Keratinocyte (primary cell): ENCODE measurements around the gene ZP4. TPM values are rescaled to one million over a fixed set of nuclear protein-coding genes. Genes with fewer than 3 reads are reported as not detected.

Source experiments
- DNase-seq: peaks from one replicate; pipeline ENCODE4 v3.0.0-alpha.2; 2011; ENCODE audit warnings: low read depth, missing footprints, low spot score
- FAIRE-seq: peaks from 2 replicates; lab custom pipeline; 2011; peaks lifted over from hg19 to GRCh38; lab: Jason Lieb, UNC
- H2AFZ ChIP-seq: 2 replicates; pipeline ENCODE4 v1.6.0; 2012; ENCODE audit warnings: low read length, control low read depth, inconsistent platforms; ENCODE audit not compliant: control insufficient read depth
- H3K27ac ChIP-seq: 2 replicates; pipeline ENCODE4 v1.5.1; 2011; ENCODE audit warnings: low read length; ENCODE audit not compliant: control insufficient read depth, insufficient read depth
- H3K27me3 ChIP-seq: 3 replicates; pipeline ENCODE4 v1.6.0; 2011; ENCODE audit warnings: low read length; ENCODE audit not compliant: control insufficient read depth, insufficient read depth; ENCODE audit errors: extremely low read depth
- H3K36me3 ChIP-seq, 2 experiments: 2 replicates in 1 of 2; 3 replicates in 1 of 2; pipeline ENCODE4 v1.5.1; 2011; ENCODE audit warnings: low read length in 2 of 2, mild to moderate bottlenecking in 1 of 2; ENCODE audit not compliant: control insufficient read depth in 2 of 2, insufficient read depth in 2 of 2; ENCODE audit errors: extremely low read depth in 1 of 2
- H3K4me1 ChIP-seq: 3 replicates; pipeline ENCODE4 v1.5.1; 2011; ENCODE audit warnings: low read length; ENCODE audit not compliant: control insufficient read depth, insufficient read depth; ENCODE audit errors: extremely low read depth
- H3K4me2 ChIP-seq: 3 replicates; pipeline ENCODE4 v1.6.0; 2011; ENCODE audit warnings: low read depth, low read length; ENCODE audit not compliant: control insufficient read depth, insufficient read depth; ENCODE audit errors: extremely low read depth
- H3K4me3 ChIP-seq, 3 experiments: fragments of 200-600 bp in 1 of 3; sonication (generic) in 1 of 3; 2 replicates in 2 of 3; 3 replicates in 1 of 3; pipeline ENCODE4 v1.5.1; 2011 to 2016; ENCODE audit warnings: low read length in 3 of 3, mild to moderate bottlenecking in 3 of 3, control low read depth in 2 of 3, inconsistent platforms in 1 of 3, low read depth in 1 of 3, mixed read lengths in 1 of 3, mixed run types in 1 of 3, moderate library complexity in 1 of 3; ENCODE audit not compliant: control insufficient read depth in 2 of 3, insufficient read depth in 2 of 3; ENCODE audit errors: extremely low read depth in 1 of 3
- H3K79me2 ChIP-seq: 2 replicates; pipeline ENCODE4 v1.6.0; 2012; ENCODE audit warnings: low read length; ENCODE audit not compliant: control insufficient read depth, insufficient read depth
- H3K9ac ChIP-seq: 3 replicates; pipeline ENCODE4 v1.6.0; 2011; ENCODE audit warnings: low read length; ENCODE audit not compliant: control insufficient read depth, insufficient read depth; ENCODE audit errors: extremely low read depth
- H3K9me1 ChIP-seq: 3 replicates; pipeline ENCODE4 v1.6.0; 2011; ENCODE audit warnings: low read length; ENCODE audit not compliant: control insufficient read depth, insufficient read depth; ENCODE audit errors: extremely low read depth
- H3K9me3 ChIP-seq: 2 replicates; pipeline ENCODE4 v1.5.1; 2012; ENCODE audit warnings: low read depth, low read length; ENCODE audit not compliant: control insufficient read depth
- H4K20me1 ChIP-seq: 3 replicates; pipeline ENCODE4 v1.6.0; 2011; ENCODE audit warnings: low read length; ENCODE audit not compliant: control insufficient read depth, insufficient read depth; ENCODE audit errors: extremely low read depth
- CTCF ChIP-seq, 3 experiments: IDR thresholded peaks in 1 of 3; conservative IDR thresholded peaks in 1 of 3; optimal IDR thresholded peaks in 1 of 3; 2 replicates in 2 of 3; 3 replicates in 1 of 3; pipeline versions ENCODE3 to v1.5.1; 2011; ENCODE audit warnings: low read length in 3 of 3, mild to moderate bottlenecking in 3 of 3, moderate library complexity in 2 of 3, control low read depth in 1 of 3, inconsistent platforms in 1 of 3; ENCODE audit not compliant: insufficient read depth in 2 of 3; ENCODE audit errors: extremely low read depth in 1 of 3
- EZH2 ChIP-seq: IDR thresholded peaks from one replicate; pipeline ENCODE4 v1.6.1; 2012; ENCODE audit warnings: inconsistent platforms, mild to moderate bottlenecking, low read length, moderate library complexity
- dilution Hi-C: fragments of 300-500 bp; cut with MboI; formaldehyde crosslinking; loops from one replicate; pipeline ENCODE4 v1.7.0; 2020; ENCODE audit warnings: low sequenced_read_pairs; ENCODE audit not compliant: extremely low pct_ligation_motif_present
- polyA plus RNA-seq, 5 experiments: library from polyadenylated mRNA; depleted of rRNA in 3 of 5; stranded (reverse) in 3 of 5; stranded (forward) in 1 of 5; unstranded in 1 of 5; fragments of >200 nt; gene quantifications; 1 replicate in 1 of 5; 2 replicates in 3 of 5; 3 replicates in 1 of 5; pipeline versions ENCODE4 v1.2.1 to v1.2.3, GENCODE V29; 2011 to 2012; ENCODE audit warnings: missing spikeins in 2 of 5, low read depth in 1 of 5, low replicate concordance in 1 of 5

Gene ZP4
- polyA plus RNA-seq, 1 donor (not counting 4 experiments of a cell fraction or from before 2014, with no cell fraction given), result 0.31 TPM

- H3K9ac ChIP-seq, result no peak overlapping the region
- H3K36me3 ChIP-seq, result no peaks in the 10 kb centered on the region
- dilution Hi-C loops, result no loop called here
- peaks cover 31% of the 10 kb centered on the region for H3K4me1 ChIP-seq
- peak; percentile 36 for FAIRE-seq
- H4K20me1 ChIP-seq, result no peaks in the 10 kb centered on the region
- H2AFZ ChIP-seq, result no peak overlapping the region
- H3K4me2 ChIP-seq, result no peak overlapping the region
- H3K27ac ChIP-seq, result no peak overlapping the region
- TF ChIP-seq CTCF (optimal IDR thresholded peaks at IDR 0.05 in 1 of 3, IDR thresholded peaks at IDR 0.05 in 1 of 3, conservative IDR thresholded peaks at IDR 0.05 in 1 of 3; ENCODE audit: extremely low read depth in 1 of 3, insufficient read depth in 2 of 3, low read length in 3 of 3) (no peak), EZH2 (no peak)
- H3K9me3 ChIP-seq, result no peaks in the 10 kb centered on the region
- H3K4me3 ChIP-seq, result no peak overlapping the region
- DNase-seq, result no peak
- H3K79me2 ChIP-seq, result no peaks in the 10 kb centered on the region
- no peaks in the 10 kb centered on the region for H3K9me1 ChIP-seq
- no peaks in the 10 kb centered on the region for H3K27me3 ChIP-seq
Observed at GRCh38 chr1:237875291-237875690, 15.4 kb downstream of the ZP4 start.

DNA sequence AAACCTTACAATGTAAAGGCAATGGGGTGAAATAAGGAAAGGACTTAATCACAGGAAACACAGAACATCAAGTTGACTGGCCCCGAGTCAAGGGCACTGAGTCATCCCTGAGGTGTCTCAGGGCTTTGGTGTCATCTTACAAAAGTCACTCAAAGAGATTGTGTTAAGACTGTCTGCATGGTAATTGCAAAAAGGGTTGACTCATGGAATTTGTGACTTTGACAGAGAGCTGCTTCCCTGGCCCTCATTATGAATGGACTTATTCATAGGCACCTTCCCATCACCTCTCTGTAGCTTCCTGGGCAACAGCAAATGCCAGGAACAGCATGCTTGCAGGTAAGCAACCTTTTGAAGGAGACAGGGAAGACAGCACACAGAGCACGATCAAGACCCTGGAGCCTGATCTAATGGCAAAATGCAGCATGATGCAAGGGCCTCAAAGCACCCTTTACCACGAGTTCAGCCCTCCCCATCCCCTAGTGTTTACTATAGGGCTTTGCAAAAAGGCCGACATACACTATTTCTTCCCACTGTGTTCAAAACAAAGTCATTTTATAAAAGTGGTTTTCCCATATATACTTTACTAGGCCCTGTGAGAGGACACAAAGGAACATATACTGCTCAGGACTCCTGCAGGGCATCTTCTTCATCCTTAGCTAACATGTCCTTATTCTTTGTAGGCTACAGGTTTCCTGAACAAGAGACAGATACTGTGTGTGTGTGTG lies 17.1 kb downstream of the ZP4 start:
- H3K27ac ChIP-seq, result peak overlapping the region; percentile 42

More for the DNA sequence above, 17.1 kb downstream of the ZP4 start:
- no peaks in the 10 kb centered on the region for H3K9me3 ChIP-seq
- H3K27me3 ChIP-seq, result no peaks in the 10 kb centered on the region
- H3K79me2 ChIP-seq, result no peaks in the 10 kb centered on the region
- H3K9me1 ChIP-seq, result no peaks in the 10 kb centered on the region
- DNase-seq (peak; percentile 95), FAIRE-seq (peak; percentile 100)
- dilution Hi-C loops, result no loop called here
- H3K9ac ChIP-seq, result no peak overlapping the region
- TF ChIP-seq EZH2 (no peak), CTCF (optimal IDR thresholded peaks at IDR 0.05 in 1 of 3, IDR thresholded peaks at IDR 0.05 in 1 of 3, conservative IDR thresholded peaks at IDR 0.05 in 1 of 3; ENCODE audit: extremely low read depth in 1 of 3, insufficient read depth in 2 of 3, low read length in 3 of 3) (no peak)
- no peaks in the 10 kb centered on the region for H3K36me3 ChIP-seq
- no peak overlapping the region for H2AFZ ChIP-seq
- peaks cover 19% of the 10 kb centered on the region for H3K4me1 ChIP-seq
- peak overlapping the region; percentile 7 for H3K4me2 ChIP-seq
- no peaks in the 10 kb centered on the region for H4K20me1 ChIP-seq
- no peak overlapping the region for H3K4me3 ChIP-seq
